IMR-90 (cell line): Measurements from ENCODE around the gene ZP3.

ENCODE experiments used
- CEBPB ChIP-seq: IDR thresholded peaks from 2 replicates; pipeline ENCODE4 v1.6.1; 2012; ENCODE audit warnings: low read depth, low read length, improper control_type of control experiment
- ELK1 ChIP-seq: fragments of 150-350 bp; IDR thresholded peaks from 2 replicates; pipeline ENCODE4 v1.6.1; 2016; ENCODE audit warnings: low read depth, mild to moderate bottlenecking, low read length, moderate library complexity, borderline replicate concordance
- MAFK ChIP-seq: IDR thresholded peaks from 2 replicates; pipeline ENCODE4 v1.6.1; 2012; ENCODE audit warnings: low read depth, low read length, improper control_type of control experiment
- POLR2A ChIP-seq: IDR thresholded peaks from 2 replicates; pipeline ENCODE4 v1.6.1; 2012; ENCODE audit warnings: mild to moderate bottlenecking, low read depth, low read length
- RAD21 ChIP-seq: IDR thresholded peaks from 2 replicates; pipeline ENCODE4 v1.6.1; 2012; ENCODE audit warnings: low read length, improper control_type of control experiment
- TF ChIP-seq, protein P1 (sequence below): conservative IDR thresholded peaks from 2 replicates; pipeline ENCODE4 v1.5.1; 2012; ENCODE audit warnings: mild to moderate bottlenecking, low read depth, low read length, improper control_type of control experiment

GRCh38 chr7:76409537-76409936, 15.2 kb upstream of the ZP3 start, which contains the start of gene SSC4D:
- TF ChIP-seq, protein P1, sequence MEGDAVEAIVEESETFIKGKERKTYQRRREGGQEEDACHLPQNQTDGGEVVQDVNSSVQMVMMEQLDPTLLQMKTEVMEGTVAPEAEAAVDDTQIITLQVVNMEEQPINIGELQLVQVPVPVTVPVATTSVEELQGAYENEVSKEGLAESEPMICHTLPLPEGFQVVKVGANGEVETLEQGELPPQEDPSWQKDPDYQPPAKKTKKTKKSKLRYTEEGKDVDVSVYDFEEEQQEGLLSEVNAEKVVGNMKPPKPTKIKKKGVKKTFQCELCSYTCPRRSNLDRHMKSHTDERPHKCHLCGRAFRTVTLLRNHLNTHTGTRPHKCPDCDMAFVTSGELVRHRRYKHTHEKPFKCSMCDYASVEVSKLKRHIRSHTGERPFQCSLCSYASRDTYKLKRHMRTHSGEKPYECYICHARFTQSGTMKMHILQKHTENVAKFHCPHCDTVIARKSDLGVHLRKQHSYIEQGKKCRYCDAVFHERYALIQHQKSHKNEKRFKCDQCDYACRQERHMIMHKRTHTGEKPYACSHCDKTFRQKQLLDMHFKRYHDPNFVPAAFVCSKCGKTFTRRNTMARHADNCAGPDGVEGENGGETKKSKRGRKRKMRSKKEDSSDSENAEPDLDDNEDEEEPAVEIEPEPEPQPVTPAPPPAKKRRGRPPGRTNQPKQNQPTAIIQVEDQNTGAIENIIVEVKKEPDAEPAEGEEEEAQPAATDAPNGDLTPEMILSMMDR = no peak
- TF ChIP-seq POLR2A (no peak), ELK1 (no peak), RAD21 (no peak), CEBPB (no peak), MAFK (no peak)
